NCI-H187 treated with DMSO at 0.1 percent for 48 hours (cell line): Measurements from ENCODE around the gene SNAI3.

Experiments
- DNase-seq: peaks from one replicate; lab custom pipeline; 2025; lab: John Stamatoyannopoulos, UW

The SNAI3 gene

GRCh38 chr16:88686439-88687253 is at the start of gene SNAI3:
Gene SNAI3 (minus strand): TSS chr16:88686507. CDS start chr16:88686406, 101 bp downstream.
- no peak for DNase-seq

DNA sequence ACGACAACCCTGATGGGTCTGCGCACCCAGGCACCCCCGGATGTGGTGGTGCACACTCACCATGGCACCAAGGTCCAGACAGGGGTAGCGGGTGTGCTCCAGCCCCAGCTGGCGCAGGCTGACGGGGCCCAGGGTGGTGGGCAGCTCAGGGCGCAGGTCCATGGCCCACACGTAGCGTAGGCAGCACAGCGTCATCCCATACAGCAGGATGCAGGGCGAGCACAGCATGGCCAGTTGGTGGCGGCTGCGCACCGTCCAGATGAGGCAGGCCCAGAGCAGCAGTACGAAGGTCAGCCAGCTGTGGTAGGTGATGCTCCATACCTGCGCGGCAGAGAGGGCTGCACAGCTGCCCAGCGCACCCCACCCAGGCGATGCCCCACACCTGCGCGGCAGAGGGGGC is 49.8 kb upstream of the SNAI3 start:
- DNase-seq: no peak

GRCh38 chr16:88735616-88736015 is 49.3 kb upstream of the SNAI3 start:
- DNase-seq: no peak

GRCh38 chr16:88735121-88735520 is 48.8 kb upstream of the SNAI3 start:
- DNase-seq: no peak

GRCh38 chr16:88734361-88734728 is 48.0 kb upstream of the SNAI3 start:
- DNase-seq: no peak

DNA sequence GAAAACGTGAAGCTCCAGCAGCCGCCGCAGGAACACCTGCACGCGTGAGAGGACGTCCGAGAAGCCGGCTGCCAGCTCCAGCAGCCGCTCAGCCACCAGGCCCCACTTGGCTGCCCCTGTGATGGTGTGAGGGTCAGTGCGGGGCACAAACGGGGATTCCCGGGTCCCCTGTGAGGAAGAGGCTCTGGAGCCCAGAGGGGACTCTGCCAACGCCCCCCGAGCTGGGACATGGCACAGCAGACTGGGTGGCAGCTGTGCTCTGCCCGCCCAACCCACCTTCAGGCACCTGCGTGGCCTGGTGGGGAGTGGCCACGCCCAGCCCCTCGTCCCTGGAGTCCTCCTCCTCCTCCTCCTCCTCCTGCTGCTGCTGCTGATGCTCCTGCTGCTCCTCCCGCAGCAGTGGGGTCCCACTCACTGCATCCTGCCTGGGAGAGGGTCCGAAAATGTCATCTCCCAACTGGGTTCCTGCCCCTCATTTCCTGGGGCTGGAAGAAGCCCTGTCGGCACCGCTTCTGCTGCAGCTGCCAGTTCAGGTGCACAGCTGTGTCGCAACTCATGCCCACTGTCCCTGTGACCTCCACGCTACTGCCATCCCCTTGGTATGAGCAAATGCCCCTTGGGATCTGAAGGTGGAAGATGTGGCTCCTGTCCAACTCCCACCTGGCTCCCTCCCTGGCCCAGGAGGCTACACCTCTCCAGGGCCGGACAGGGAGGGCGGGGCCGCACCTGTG is 47.5 kb upstream of the SNAI3 start:
- no peak for DNase-seq

DNA sequence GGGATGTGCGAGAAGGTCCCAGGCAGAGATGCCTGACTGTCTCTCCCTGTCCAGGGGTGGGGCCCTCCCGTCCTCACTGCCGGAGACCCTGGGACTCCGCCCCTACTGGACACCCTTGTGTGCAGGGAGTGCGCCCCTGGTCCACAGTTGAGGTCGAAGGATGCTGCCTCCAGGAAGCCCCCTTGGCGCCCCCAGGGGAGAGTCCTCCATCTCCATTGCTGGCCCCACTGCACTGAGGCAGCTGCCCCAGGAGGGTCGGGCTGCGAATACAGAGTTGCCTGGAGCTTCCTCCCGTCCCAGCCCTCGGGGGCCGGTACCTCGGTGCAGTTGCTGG is 46.6 kb upstream of the SNAI3 start:
- DNase-seq: no peak

GRCh38 chr16:88732172-88732960 is 46.1 kb upstream of the SNAI3 start:
- DNase-seq: no peak

DNA sequence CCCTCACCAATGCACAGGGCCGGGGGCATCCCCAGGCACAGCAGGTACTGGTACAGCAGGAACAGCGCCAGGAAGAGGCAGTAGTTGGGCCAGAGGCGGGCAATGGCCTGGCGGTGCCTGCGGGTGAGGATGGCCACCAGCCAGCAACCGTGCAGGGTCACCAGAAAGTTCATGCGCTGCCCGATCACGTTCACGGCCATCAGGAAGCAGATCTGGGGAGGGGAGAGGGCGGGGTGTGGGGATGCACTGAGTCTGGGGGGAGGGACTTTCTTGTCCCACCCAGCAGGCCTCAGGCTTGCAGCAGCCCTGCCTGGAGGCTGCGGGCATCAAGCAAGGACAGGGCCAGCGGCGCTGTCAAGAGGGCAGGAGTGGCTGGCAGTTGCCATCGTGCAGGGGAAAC is 45.4 kb upstream of the SNAI3 start:
- DNase-seq: no peak

DNA sequence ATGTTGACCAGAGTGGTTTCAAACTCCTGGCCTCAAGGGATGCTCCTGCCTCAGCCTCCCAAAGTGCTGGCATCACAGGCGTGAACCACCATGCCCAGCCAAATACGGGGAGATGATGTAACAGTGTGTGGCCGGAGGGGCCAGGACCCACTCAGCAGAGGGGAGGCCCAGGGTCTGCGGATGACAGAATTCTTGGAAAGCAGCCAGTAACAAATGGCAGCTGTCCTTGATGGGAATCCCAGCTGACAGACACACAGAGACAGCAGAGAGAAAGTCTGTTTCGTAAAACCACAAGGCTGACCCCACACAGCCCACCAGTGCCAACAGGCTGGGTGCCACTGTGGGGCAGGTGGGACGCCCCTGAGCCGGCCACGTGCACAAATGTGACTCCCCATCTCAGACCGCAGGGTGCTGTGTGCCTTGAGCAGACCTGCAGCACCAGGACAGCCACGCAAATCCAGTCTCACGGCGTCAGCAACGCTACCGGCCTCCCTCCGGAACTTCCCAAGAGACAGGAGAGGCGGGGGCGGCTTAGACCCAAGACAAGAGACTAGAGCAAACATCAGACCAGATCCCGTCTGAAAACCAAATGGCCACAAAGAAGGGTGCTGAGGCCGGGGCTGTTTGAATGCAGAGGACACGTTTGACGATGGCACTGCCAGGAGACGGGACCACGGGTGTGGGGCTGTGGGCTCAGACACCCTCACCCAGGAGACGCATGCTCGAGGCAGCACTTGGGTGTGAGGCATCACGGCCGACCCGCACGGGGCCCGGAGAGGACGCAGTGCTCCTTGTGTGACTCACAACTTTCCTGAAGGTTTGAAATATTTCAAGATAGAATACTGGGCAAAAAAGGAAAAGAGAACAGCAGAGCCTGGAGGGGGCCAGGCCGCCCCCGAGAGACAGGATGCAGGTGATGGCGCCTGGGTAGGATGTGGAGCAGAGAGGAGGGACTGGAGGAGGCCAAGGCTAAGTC is 44.6 kb upstream of the SNAI3 start:
- no peak for DNase-seq

- DNase-seq: no peak
These were observed 41.6 kb upstream of the SNAI3 start for GRCh38 chr16:88727871-88728270.

DNA sequence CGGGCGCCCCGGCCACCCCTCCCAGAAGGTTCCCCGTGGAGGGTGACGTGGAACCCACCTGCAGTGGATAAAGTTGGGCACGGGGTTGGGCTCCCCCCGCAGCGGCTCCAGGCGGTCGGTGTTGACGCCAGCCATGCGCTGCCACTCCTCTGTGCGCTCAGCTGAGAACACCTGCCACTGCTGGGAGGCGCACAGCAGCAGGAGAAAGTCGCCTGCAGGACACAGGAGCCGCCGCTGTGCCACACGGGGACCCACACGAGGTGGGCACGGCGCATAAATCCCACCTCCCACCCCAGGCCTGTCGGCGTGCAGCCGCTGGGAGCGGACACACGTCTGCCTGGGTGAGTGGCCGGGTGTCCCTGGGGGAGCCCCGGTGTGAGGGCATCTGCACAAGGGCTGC is 40.7 kb upstream of the SNAI3 start:
- no peak for DNase-seq

DNA sequence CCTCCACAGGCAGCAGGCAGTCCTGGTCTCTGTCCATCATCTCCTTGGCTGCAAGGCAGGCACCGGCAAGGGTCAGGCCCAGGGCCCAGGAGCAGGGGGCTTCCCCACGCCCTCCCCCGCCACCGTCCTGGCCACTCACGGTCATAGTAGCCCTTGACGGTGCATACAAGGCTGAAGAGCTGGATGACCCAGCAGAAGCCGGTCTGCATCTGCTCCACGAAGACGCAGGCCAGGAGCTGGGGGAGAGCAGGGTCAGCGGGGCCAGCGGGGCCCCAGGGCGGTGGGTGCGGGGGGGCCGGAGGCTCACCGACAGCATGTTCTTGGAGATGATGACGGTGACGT is 40.1 kb upstream of the SNAI3 start:
- no peak for DNase-seq

DNA sequence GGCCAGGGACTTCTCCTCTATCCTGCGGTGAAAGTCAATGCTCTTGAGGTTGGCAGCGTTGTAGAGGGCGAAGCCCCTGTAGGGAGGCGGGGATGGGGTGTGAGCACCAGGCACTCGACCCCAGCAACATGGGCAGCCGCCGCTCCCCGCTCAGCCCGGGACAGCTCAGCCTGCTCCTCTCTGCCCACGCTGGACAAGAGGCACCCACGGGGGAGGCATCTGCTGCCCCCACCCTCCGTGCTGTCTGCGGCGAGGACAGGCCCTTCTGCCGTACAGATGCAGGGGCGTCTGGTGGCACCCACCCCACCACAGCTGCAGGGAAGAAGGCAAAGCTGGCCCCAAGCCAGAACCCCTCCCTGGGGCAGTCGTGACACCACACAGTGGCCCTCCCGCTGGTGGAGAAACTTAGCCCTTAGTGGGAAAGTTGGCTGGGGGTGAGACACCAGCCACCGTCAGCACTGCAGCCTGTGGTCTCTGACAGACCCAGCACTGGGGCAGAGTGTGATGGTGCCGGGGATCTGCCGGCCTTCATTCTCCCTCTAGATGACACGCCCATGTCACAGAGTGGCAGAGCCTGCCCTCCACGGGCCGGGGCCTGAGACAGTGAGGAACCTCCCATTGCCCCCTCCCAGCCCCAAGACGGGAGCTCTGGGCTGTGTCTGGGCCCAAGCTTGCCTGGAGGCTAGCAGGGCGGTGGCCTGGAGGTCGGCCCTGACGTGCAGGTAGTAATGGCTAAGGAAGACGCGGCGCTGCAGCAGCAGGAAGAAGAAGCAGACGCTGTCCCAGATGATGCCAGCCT is 39.5 kb upstream of the SNAI3 start:
- no peak for DNase-seq

- no peak for DNase-seq
These were observed 38.7 kb upstream of the SNAI3 start for GRCh38 chr16:88724855-88725555.

GRCh38 chr16:88723911-88724310 is 37.6 kb upstream of the SNAI3 start:
- DNase-seq: no peak

DNA sequence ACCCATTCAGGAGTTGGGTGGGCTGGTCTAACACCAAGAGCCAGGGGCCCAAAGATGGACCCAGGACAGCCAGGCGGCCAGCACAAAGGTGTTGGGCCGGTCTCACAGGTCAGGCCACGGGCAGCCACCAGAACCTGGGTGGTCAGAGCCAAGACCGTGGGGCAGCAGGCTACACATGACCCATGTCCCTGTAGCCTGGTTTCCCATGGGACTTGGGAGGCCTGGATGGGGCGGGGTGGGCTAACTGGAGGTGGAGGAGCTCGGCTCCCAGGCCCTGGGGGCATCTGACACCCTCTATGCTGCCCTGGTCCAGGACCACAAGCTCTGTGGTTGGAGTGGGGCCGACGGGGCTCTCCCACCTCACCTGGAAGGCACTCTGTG is 37.2 kb upstream of the SNAI3 start:
- no peak for DNase-seq

- DNase-seq: no peak
These were observed 36.6 kb upstream of the SNAI3 start for GRCh38 chr16:88722784-88723506.
